ENCODE results near the gene SART1.
"Not testable (repeated sequence)": the region's sequence is repeated elsewhere in the genome, so short reads cannot be mapped to it uniquely, and the experiment has no call there.

The SART1 gene

GRCh38 chr11:66001942-66002647, 40.6 kb downstream of the SART1 start, which contains the start of the genes BANF1 and EIF1AD:
Gene BANF1, plus strand, starts transcription at chr11:66002503. Its CDS starts 748 bp downstream, at chr11:66003251.
Gene EIF1AD, minus strand, starts transcription at chr11:66002157. Its CDS starts 1,768 bp downstream, at chr11:66000389.
- peak; percentile 99 for DNase-seq

GRCh38 chr11:66002648-66003225, 41.2 kb downstream of the SART1 start:
- DNase-seq = peak; percentile 73

- no peak for DNase-seq
Observed at GRCh38 chr11:66003291-66003690, 41.8 kb downstream of the SART1 start.

- DNase-seq = no peak
Observed at GRCh38 chr11:66004186-66004585, 42.7 kb downstream of the SART1 start.

GRCh38 chr11:66006134-66006890, 44.8 kb downstream of the SART1 start:
- DNase-seq = no peak

- DNase-seq = no peak
Observed at GRCh38 chr11:66006891-66007176, 45.3 kb downstream of the SART1 start.

GRCh38 chr11:66007201-66007634, 45.7 kb downstream of the SART1 start:
- peak; percentile 11 for DNase-seq

- DNase-seq = no peak
Observed at GRCh38 chr11:66008095-66008467, 46.5 kb downstream of the SART1 start.

GRCh38 chr11:66008468-66009101, 47.1 kb downstream of the SART1 start:
- DNase-seq = no peak

- not testable (repeated sequence) for DNase-seq
Observed at GRCh38 chr11:66010036-66010435, 48.5 kb downstream of the SART1 start.

- no peak for DNase-seq
Observed at GRCh38 chr11:66011239-66011784, 49.8 kb downstream of the SART1 start.

GRCh38 chr11:66011785-66012303, 50.3 kb downstream of the SART1 start, which contains the start of gene CST6:
Gene CST6, plus strand, starts transcription at chr11:66012008. Its CDS starts 37 bp downstream, at chr11:66012045.
- DNase-seq = no peak

GRCh38 chr11:66012371-66012945, 50.9 kb downstream of the SART1 start:
- DNase-seq = no peak

- peak; percentile 48 for DNase-seq
Observed at GRCh38 chr11:66012946-66013761, 51.6 kb downstream of the SART1 start.

GRCh38 chr11:66013762-66014100, 52.2 kb downstream of the SART1 start:
- DNase-seq = no peak

GRCh38 chr11:66014804-66015453, 53.4 kb downstream of the SART1 start:
- DNase-seq = no peak

GRCh38 chr11:66015454-66015881, 53.9 kb downstream of the SART1 start:
- no peak for DNase-seq

GRCh38 chr11:66015936-66016792, 54.6 kb downstream of the SART1 start:
- no peak for DNase-seq

GRCh38 chr11:66016793-66017177, 55.3 kb downstream of the SART1 start:
- no peak for DNase-seq

GRCh38 chr11:66017321-66017720, 55.8 kb downstream of the SART1 start:
- DNase-seq = no peak
